GM23248 (cell line): ENCODE measurements around the gene SLX4IP. TPM values are rescaled to one million over a fixed set of nuclear protein-coding genes. Genes with fewer than 3 reads are reported as not detected.
A peak's percentile ranks its signal among the peaks of the same experiment; 100 is the strongest.
"Not testable (repeated sequence)": the region's sequence is repeated elsewhere in the genome, so short reads cannot be mapped to it uniquely, and the experiment has no call there.

ENCODE experiments used
- DNase-seq: peaks from one replicate; pipeline ENCODE4 v3.0.0-alpha.2; 2015
- H2AFZ ChIP-seq: fragments of 200-600 bp; sonication (generic); 2 replicates; pipeline ENCODE4 v1.6.1; 2016; ENCODE audit warnings: antibody characterized with exemption
- H3F3A ChIP-seq: fragments of 200-600 bp; sonication (generic); 2 replicates; pipeline ENCODE4 v1.6.1; 2016; ENCODE audit warnings: mild to moderate bottlenecking, antibody characterized with exemption, mixed run types; ENCODE audit not compliant: insufficient read depth
- H3K27ac ChIP-seq: fragments of 200-600 bp; sonication (generic); 2 replicates; pipeline ENCODE4 v1.5.1; 2016; ENCODE audit warnings: mild to moderate bottlenecking
- H3K27me3 ChIP-seq: fragments of 200-600 bp; sonication (generic); replicated peaks from 2 replicates; pipeline ENCODE4 v1.6.1; 2016; ENCODE audit warnings: mild to moderate bottlenecking; ENCODE audit not compliant: insufficient read depth
- H3K36me3 ChIP-seq: fragments of 200-600 bp; sonication (generic); 2 replicates; pipeline ENCODE4 v1.6.1; 2016; ENCODE audit warnings: low read depth, mild to moderate bottlenecking
- H3K4me1 ChIP-seq: fragments of 200-600 bp; sonication (generic); 2 replicates; pipeline ENCODE4 v1.6.1; 2016; ENCODE audit warnings: mild to moderate bottlenecking; ENCODE audit not compliant: insufficient read depth
- H3K4me2 ChIP-seq: fragments of 200-600 bp; sonication (generic); one replicate; pipeline ENCODE4 v1.6.1; 2016; ENCODE audit warnings: mild to moderate bottlenecking; ENCODE audit not compliant: unreplicated experiment
- H3K4me3 ChIP-seq: fragments of 200-600 bp; sonication (generic); 2 replicates; pipeline ENCODE4 v1.5.1; 2016; ENCODE audit warnings: mild to moderate bottlenecking
- H3K79me2 ChIP-seq: fragments of 200-600 bp; sonication (generic); 2 replicates; pipeline ENCODE4 v1.6.1; 2016; ENCODE audit warnings: mild to moderate bottlenecking; ENCODE audit not compliant: insufficient read depth
- H3K9ac ChIP-seq: fragments of 200-600 bp; sonication (generic); 2 replicates; pipeline ENCODE4 v1.6.1; 2016; ENCODE audit warnings: mild to moderate bottlenecking
- H3K9me2 ChIP-seq: fragments of 200-600 bp; sonication (generic); 2 replicates; pipeline ENCODE4 v1.6.1; 2016; ENCODE audit warnings: mixed run types, mild to moderate bottlenecking, moderate library complexity; ENCODE audit not compliant: insufficient read depth
- H3K9me3 ChIP-seq: fragments of 200-600 bp; sonication (generic); one replicate; pipeline ENCODE4 v1.6.1; 2017; ENCODE audit warnings: low read depth
- H4K20me1 ChIP-seq: fragments of 200-600 bp; sonication (generic); 2 replicates; pipeline ENCODE4 v1.6.0; 2016; ENCODE audit not compliant: insufficient read depth
- EZH2 ChIP-seq: fragments of 200-600 bp; sonication (generic); IDR thresholded peaks from 2 replicates; pipeline ENCODE4 v1.6.1; 2018; ENCODE audit warnings: antibody characterized with exemption, mild to moderate bottlenecking; ENCODE audit not compliant: insufficient read depth, poor library complexity, severe bottlenecking
- EZH2phosphoT487 ChIP-seq: fragments of 200-600 bp; sonication (generic); IDR thresholded peaks from 2 replicates; pipeline ENCODE4 v1.6.1; 2018; ENCODE audit warnings: antibody characterized with exemption, moderate library complexity, mild to moderate bottlenecking, low read depth; ENCODE audit not compliant: insufficient read depth
- WGBS, 2 experiments: methylation state at CpG; one replicate each; pipeline ENCODE4 v1.1.6; 2015 to 2017; ENCODE audit warnings: low lambda C conversion rate in 2 of 2, low coverage in 1 of 2; ENCODE audit errors: missing lambda C conversion rate in 2 of 2; 5-methylcytosine and 5-hydroxymethylcytosine counted together
- in situ Hi-C: fragments of 300-500 bp; cut with MboI; formaldehyde crosslinking; loops from 2 replicates; pipeline ENCODE4 v1.15.0; 2020
- polyA plus RNA-seq: library from polyadenylated mRNA; unstranded; fragments of >200 nt; fragmentation: Nextera tagmentation; extraction: Ambion mirVana; gene quantifications from 2 replicates; pipeline ENCODE4 v1.2.1, GENCODE V29; 2016
- total RNA-seq: library from RNA; depleted of rRNA; stranded (reverse); fragments of >200 nt; shearing (Covaris generic); gene quantifications from 2 replicates; pipeline ENCODE4 v1.2.3, GENCODE V29; 2014

SLX4IP gene
- total and polyA plus RNA-seq, 2 experiments from 2014 or later, result 3.7 to 3.9 TPM

- no peaks in the 10 kb centered on the region for H3K27me3 ChIP-seq
- H3K36me3 ChIP-seq, result no peaks in the 10 kb centered on the region
- 0 out of 2 replicates have a peak, but pooled peaks cover 10% of the 10 kb centered on the region for H3K79me2 ChIP-seq
- no peak overlapping the region for H3K27ac ChIP-seq
- H3K9me3 ChIP-seq, result no peaks in the 10 kb centered on the region
- no peaks in the 10 kb centered on the region for H4K20me1 ChIP-seq
- H3K9ac ChIP-seq, result no peak overlapping the region
- no peak for DNase-seq
- in situ Hi-C loops, result loop anchor here (10.0 kb wide), 1 partner anchor 438 kb away; no protein-coding TSS in a partner anchor
- 82 to 83% methylated on average over 5 of the region's 5 CpGs for WGBS, 2 experiments
- no peaks in the 10 kb centered on the region for H3K9me2 ChIP-seq
- H3F3A ChIP-seq, result no peaks in the 10 kb centered on the region
- no peak overlapping the region for H3K4me3 ChIP-seq
- H2AFZ ChIP-seq, result no peak overlapping the region
- no peak for TF ChIP-seq EZH2phosphoT487
- no peak for TF ChIP-seq EZH2
- H3K4me1 ChIP-seq, result peaks cover 9% of the 10 kb centered on the region
- no peak overlapping the region for H3K4me2 ChIP-seq
These were observed 22.3 kb upstream of the SLX4IP start for GRCh38 chr20:10412591-10413408.

- 47% methylated on average over 3 of the region's 3 CpGs for WGBS, 2 experiments
- Histone ChIP-seq H3K36me3 (no peaks in the 10 kb centered on the region), H3K4me3 (no peak overlapping the region), H4K20me1 (no peaks in the 10 kb centered on the region), H3K27ac (no peak overlapping the region), H3F3A (no peaks in the 10 kb centered on the region), H2AFZ (no peak overlapping the region), H3K4me1 (peaks cover 9% of the 10 kb centered on the region), H3K4me2 (no peak overlapping the region), H3K9me2 (no peaks in the 10 kb centered on the region), H3K79me2 (peaks cover 16% of the 10 kb centered on the region; the same call in 1 of the 2 replicates), H3K27me3 (no peaks in the 10 kb centered on the region), H3K9me3 (no peaks in the 10 kb centered on the region), H3K9ac (no peak overlapping the region)
- in situ Hi-C loops, result loop anchor here (10.0 kb wide), 1 partner anchor 440 kb away; no protein-coding TSS in a partner anchor
- peak; percentile 32 for DNase-seq
- no peak for TF ChIP-seq EZH2phosphoT487
- no peak for TF ChIP-seq EZH2
These were observed 20.0 kb upstream of the SLX4IP start for GRCh38 chr20:10415013-10415650.

- in situ Hi-C loops, result loop anchor here (10.0 kb wide), 1 partner anchor 442 kb away; no protein-coding TSS in a partner anchor
These were observed 17.9 kb upstream of the SLX4IP start for GRCh38 chr20:10417218-10417617.

GRCh38 chr20:10419550-10420133, 15.5 kb upstream of the SLX4IP start:
- no peak overlapping the region for H3K9ac ChIP-seq
- DNase-seq, result no peak
- no peaks in the 10 kb centered on the region for H3K27me3 ChIP-seq
- H3F3A ChIP-seq, result no peaks in the 10 kb centered on the region
- H3K9me3 ChIP-seq, result no peaks in the 10 kb centered on the region
- H3K4me1 ChIP-seq, result peaks cover 9% of the 10 kb centered on the region
- H3K9me2 ChIP-seq, result no peaks in the 10 kb centered on the region
- no peaks in the 10 kb centered on the region for H3K36me3 ChIP-seq
- peaks cover 50% of the 10 kb centered on the region for H3K79me2 ChIP-seq
- no peak overlapping the region for H3K4me3 ChIP-seq
- in situ Hi-C loops, result loop anchor here (10.0 kb wide), 1 partner anchor 445 kb away; no protein-coding TSS in a partner anchor
- H3K4me2 ChIP-seq, result no peak overlapping the region
- no peak overlapping the region for H3K27ac ChIP-seq
- no peak for TF ChIP-seq EZH2
- TF ChIP-seq EZH2phosphoT487, result no peak
- 93 to 97% methylated on average over 5 of the region's 5 CpGs for WGBS, 2 experiments
- H2AFZ ChIP-seq, result no peak overlapping the region
- no peaks in the 10 kb centered on the region for H4K20me1 ChIP-seq

More at GRCh38 chr20:10417218-10417617, 17.9 kb upstream of the SLX4IP start:
- DNase-seq, H2AFZ ChIP-seq, H3K9ac ChIP-seq, H3K9me2 ChIP-seq, H3K4me2 ChIP-seq, H3K27ac ChIP-seq, H3K9me3 ChIP-seq, H3F3A ChIP-seq, H3K4me1 ChIP-seq, H3K4me3 ChIP-seq, H3K36me3 ChIP-seq, H4K20me1 ChIP-seq, H3K27me3 ChIP-seq: not testable (repeated sequence)
- 94 to 100% methylated on average over 2 of the region's 2 CpGs for WGBS, 2 experiments
- peaks cover 33% of the 10 kb centered on the region; the same call in 1 of the 2 replicates for H3K79me2 ChIP-seq
